H4 (cell line): ENCODE measurements around the gene EXOSC7. TPM values are rescaled to one million over a fixed set of nuclear protein-coding genes. Genes with fewer than 3 reads are reported as not detected.
A peak's percentile ranks its signal among the peaks of the same experiment; 100 is the strongest.

ENCODE experiments used
- DNase-seq: peaks from one replicate; pipeline ENCODE4 v3.0.0-alpha.2; 2015; ENCODE audit warnings: low spot score
- total RNA-seq: library from RNA; depleted of rRNA; stranded (reverse); fragments of >200 nt; shearing (Covaris generic); gene quantifications from 2 replicates; pipeline ENCODE4 v1.2.3, GENCODE V29; 2014

Gene EXOSC7
- total RNA-seq, 1 experiment from 2014 or later, result 49.9 TPM

GRCh38 chr3:44992555-44993470 is 16.8 kb downstream of the EXOSC7 start:
- peak; percentile 22 for DNase-seq

GRCh38 chr3:44993471-44994205 is 17.6 kb downstream of the EXOSC7 start:
- DNase-seq, result peak; percentile 78

DNA sequence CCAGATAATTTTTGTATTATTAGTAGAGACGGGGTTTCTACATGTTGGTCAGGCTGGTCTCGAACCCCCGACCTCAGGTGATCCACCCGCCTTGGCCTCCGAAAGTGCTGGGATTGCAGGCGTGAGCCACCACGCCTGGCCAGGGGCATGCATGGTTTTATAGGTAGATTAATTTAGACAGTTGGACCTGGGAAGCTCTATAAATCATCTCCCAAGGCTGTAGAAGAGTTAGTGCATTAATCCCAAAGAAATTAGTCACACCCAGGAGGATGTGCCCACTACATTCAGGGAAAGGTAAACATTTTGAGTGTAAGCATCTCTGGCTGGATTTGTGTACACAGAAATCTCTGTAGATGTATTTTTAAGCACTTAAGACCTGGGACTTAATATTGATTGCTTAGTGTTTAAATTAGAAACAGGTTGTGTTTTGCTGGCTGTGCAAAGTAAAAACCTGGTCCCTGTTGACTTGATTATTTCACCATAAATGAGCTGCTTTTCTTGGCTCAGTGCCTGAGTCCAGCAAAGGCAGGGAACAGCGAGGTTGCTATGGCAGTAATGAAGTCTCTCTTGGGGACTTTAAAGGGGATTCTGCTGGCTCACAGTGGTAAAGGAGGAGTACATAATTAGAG is 19.2 kb downstream of the EXOSC7 start:
- DNase-seq, result peak; percentile 53

DNA sequence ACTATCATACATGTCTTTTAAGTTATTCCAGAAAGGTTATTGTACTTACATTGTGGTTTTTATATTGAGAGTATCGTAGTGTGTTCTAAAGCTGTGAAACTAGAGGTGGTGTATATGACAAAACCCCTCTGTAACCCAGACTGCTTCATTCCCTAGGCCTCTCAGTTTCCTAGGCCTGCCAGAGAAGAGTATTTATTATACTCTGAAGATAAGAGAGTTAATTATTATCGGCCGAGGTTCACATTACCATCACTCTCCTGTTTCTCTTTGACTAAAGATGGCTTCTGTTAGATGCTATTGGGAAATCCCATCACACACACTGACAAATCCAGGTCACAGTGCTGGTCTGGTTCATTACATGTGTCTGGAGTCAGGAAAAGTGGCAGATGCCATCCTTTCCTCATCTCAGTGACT is 20.5 kb downstream of the EXOSC7 start:
- no peak for DNase-seq

DNA sequence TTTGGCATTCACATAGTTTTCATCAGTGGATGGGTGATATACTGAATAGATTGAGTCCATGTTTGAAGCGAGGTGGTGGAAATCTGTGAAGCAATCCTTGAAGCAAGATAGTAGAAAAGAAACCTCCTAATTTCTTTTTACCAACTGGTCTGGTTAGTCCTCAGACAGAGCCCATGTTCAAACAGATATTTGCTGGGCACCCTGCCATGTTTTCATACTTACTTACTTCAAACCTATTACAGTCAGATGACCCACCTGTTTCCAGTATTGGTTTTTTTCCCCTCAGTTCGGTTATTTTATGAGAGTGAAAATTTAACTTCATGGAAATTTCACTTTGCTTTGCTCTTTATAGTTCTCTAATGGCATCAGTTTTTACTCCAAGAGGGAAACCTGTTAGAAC is 23.7 kb downstream of the EXOSC7 start:
- DNase-seq, result no peak

DNA sequence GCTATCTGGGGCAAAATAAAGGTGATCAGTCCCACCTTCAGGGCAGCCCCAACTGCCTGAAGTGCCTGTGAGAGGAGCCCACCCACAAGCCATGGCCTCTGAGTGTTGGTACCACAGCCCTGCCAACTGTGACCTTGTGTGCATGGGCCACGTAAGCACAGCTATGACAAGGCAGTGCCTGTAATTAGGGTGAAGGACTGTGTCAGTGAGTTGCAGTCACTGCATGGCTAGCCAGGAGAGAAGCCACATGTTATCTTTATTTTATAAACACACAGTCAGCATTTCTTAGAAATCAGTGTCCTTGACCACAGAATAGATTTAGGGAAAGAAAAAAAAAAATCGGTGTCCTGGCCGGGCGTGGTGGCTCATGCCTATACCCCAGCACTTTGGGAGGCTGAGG is 24.8 kb downstream of the EXOSC7 start:
- DNase-seq, result no peak

GRCh38 chr3:45001738-45002137 is 25.7 kb downstream of the EXOSC7 start:
- no peak for DNase-seq

GRCh38 chr3:45002139-45002660 is 26.2 kb downstream of the EXOSC7 start:
- DNase-seq, result no peak

GRCh38 chr3:45002720-45003119 is 26.7 kb downstream of the EXOSC7 start:
- DNase-seq, result no peak

DNA sequence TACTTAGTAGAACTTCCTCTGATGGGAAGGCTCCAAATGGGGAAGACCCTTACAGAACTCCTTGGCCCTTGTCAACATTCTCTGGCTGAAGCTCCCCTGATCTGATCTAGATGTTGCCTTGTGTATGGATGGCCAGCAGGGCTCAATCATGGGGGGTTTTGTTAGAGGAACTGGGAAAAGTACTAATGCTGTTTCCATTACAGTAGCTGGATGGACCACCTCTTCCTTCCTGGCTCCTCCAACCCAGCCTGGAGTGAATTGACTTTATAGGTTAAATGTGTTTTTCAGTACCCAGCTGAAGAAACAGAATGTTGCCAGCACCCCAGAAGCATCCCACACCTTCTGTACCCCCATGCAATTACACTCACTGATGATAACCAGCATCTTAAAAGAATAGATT is 27.4 kb downstream of the EXOSC7 start:
- DNase-seq, result no peak

DNA sequence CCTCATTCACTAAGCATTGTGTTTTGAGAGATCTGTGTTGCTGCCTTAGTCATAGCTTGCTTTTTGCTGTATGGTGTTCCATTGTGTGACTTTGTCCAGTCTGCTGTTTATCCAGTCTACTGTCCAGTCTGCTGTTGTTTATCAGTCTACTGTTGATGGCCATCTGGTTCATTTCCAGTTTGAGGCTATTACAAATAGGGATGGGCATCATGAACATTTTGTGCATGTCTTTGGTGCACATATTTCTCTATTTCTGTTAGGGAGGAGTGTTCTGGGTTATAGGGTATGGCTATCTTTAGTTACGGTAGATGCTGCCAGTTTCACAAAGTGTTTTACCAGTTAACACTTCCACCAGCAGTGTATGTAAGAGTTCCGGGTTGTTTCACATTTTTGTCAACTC is 27.8 kb downstream of the EXOSC7 start:
- DNase-seq, result no peak

GRCh38 chr3:45007091-45007490 is 31.0 kb downstream of the EXOSC7 start:
- no peak for DNase-seq

DNA sequence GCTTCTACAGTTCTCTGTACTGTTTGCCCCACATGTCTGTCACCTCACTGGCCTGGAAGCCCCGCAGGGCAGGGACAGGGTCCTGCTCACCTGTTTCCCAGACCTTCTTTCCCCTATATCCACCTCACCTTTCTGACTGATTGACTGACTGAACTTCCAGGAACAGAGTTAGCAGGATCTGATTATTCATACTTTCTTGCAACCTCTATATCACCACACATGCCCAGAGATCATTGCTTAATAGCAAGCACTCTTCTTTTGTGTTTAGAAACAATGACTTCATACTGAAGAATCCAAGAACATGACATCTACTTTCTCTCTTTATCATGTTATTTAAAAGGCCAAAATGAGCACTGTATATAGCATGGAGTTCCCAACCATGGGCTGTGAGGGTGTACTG is 32.1 kb downstream of the EXOSC7 start:
- DNase-seq, result no peak

DNA sequence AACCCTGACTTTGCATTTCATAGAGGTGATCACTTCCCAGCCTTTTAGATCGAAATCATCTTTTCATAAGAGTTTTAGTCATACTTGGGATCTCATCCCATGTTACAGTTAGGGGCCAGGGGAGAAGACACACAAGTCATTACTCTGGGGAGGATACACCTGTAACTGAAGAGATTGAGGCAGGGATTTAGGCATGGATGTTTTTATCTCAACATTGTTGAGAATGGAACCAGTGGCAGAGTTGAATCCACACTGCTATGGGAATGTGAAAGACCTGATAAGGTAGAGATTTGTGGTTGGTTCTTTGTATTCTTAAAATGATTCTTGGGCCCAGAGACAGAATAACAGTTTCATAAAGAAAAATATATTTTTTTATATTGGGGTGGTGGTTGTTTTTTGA is 33.8 kb downstream of the EXOSC7 start:
- DNase-seq, result no peak

DNA sequence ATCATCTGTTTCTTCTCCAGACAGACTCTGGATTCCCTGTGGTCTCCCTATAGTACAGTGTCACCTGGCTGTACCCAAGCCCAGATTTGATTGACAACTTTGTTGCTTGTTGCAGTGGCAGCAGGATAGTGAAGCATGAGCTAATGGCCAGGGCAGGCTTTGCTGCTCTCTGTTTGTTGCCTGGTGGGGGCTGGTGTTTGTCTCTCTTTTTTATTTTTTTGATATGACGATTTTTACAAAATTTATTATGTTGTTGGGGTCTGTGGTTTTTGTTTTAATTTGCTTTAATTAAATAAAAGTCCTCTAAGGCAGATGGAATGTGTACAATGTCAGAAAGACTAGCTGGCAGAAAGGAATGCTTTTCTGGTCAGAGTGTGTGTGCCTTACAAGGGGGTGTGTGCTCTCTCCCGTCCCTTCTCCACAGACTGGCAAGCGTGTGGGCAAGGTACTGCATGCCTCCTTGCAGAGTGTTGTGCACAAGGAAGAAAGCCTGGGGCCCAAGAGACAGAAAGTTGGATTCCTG is 34.8 kb downstream of the EXOSC7 start:
- DNase-seq, result peak; percentile 80

DNA sequence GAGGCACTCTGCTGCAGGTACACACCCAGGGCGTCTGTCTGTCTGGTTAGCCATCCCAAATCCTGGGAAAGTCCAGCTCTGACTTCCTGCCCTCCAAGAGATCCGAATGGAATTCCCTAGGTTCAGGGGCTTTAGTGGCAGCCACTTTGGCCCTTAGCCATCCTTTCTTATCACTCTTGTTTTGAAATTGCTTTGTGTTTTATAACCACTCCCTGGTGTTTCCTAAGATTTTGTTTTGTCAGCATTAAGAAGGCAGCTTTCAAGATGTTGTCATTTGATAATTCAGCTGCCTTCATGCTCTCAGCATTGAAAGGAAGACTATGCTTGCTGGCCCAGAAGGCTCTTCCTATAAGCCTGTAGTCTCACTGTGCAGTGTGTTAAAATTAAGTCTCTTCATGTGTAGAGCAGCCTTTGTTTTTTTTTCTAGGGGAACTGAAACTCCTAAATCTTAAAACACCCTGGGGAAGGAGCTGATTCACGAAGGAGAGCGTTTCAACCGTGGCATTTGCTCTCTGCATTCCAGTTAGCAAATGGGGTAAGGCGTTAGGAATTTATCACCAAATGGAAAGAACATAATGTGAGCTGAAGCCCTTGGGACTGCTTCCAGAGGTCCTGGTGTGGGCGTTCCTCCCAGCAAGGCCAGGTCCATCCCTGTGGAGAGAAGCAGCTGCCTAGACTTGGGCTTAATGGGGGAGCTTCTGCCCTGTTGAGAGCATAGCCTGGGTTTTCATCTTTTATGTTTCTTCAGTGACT is 35.9 kb downstream of the EXOSC7 start:
- peak; percentile 32 for DNase-seq

DNA sequence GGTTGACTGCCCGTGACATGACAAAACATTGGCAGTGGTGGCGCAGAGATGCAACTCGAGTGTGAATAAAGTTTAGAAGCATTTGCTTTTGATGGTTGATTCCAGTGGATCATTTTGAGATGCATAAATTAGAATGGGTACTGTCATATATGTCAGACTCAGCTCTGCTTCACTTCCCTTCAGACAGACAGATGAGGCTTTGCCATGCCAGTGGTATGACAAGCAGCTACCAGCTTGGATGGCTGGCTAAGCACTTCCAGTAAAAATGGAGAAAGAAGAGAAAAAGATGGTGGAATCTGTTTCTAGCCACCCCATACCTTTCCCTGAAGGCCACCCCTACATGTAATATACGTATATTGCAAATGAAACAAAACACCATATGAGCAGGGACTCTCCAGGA is 36.5 kb downstream of the EXOSC7 start:
- DNase-seq, result no peak

GRCh38 chr3:45016916-45017315 is 40.9 kb downstream of the EXOSC7 start:
- DNase-seq, result no peak

GRCh38 chr3:45017821-45018220 is 41.8 kb downstream of the EXOSC7 start:
- no peak for DNase-seq

GRCh38 chr3:45020534-45020933 is 44.5 kb downstream of the EXOSC7 start:
- no peak for DNase-seq
